OCI-LY1 (cell line): ENCODE results near the gene LMX1A.

Experiments used
- H2AFZ ChIP-seq: fragments of 200-600 bp; sonication (generic), shearing (Covaris generic); 2 replicates; pipeline ENCODE4 v1.6.0; 2014; ENCODE audit warnings: antibody characterized with exemption, mild to moderate bottlenecking, low read length
- H3F3A ChIP-seq: fragments of 200-600 bp; sonication (generic), shearing (Covaris generic); 2 replicates; pipeline ENCODE4 v1.6.0; 2014; ENCODE audit warnings: mild to moderate bottlenecking, antibody characterized with exemption, low read length, moderate library complexity; ENCODE audit not compliant: insufficient read depth
- H3K27ac ChIP-seq: fragments of 200-600 bp; sonication (generic); 2 replicates; pipeline ENCODE4 v1.5.1; 2014; ENCODE audit warnings: low read length, mixed run types, mild to moderate bottlenecking, low read depth; ENCODE audit not compliant: poor library complexity, severe bottlenecking
- H3K27me3 ChIP-seq: fragments of 200-600 bp; sonication (generic); 2 replicates; pipeline ENCODE4 v1.6.0; 2014; ENCODE audit warnings: antibody characterized with exemption, mild to moderate bottlenecking, low read length, moderate library complexity; ENCODE audit not compliant: insufficient read depth
- H3K36me3 ChIP-seq: fragments of 200-600 bp; sonication (generic); 2 replicates; pipeline ENCODE4 v1.6.1; 2014; ENCODE audit warnings: mild to moderate bottlenecking, antibody characterized with exemption, low read length, moderate library complexity, mixed read lengths; ENCODE audit not compliant: insufficient read depth
- H3K4me1 ChIP-seq: fragments of 200-600 bp; sonication (generic); 2 replicates; pipeline ENCODE4 v1.5.1; 2014; ENCODE audit warnings: mild to moderate bottlenecking, low read length, moderate library complexity; ENCODE audit not compliant: insufficient read depth, severe bottlenecking
- H3K4me2 ChIP-seq: fragments of 200-600 bp; sonication (generic), shearing (Covaris generic); 2 replicates; pipeline ENCODE4 v1.6.1; 2014; ENCODE audit warnings: low read length
- H3K4me3 ChIP-seq: fragments of 200-600 bp; sonication (generic); 2 replicates; pipeline ENCODE4 v1.5.1; 2014; ENCODE audit warnings: low read length, low read depth, mild to moderate bottlenecking, mixed read lengths; ENCODE audit not compliant: poor library complexity, severe bottlenecking
- H3K79me2 ChIP-seq: fragments of 200-600 bp; shearing (Covaris generic); 2 replicates; pipeline ENCODE4 v1.6.1; 2016; ENCODE audit warnings: mixed run types, low read length, mixed read lengths; ENCODE audit not compliant: insufficient read depth
- H3K9ac ChIP-seq: fragments of 200-600 bp; sonication (generic), shearing (Covaris generic); 2 replicates; pipeline ENCODE4 v1.6.1; 2014; ENCODE audit warnings: mild to moderate bottlenecking, low read length, mixed read lengths
- H3K9me2 ChIP-seq: fragments of 200-600 bp; sonication (generic), shearing (Covaris generic); 2 replicates; pipeline ENCODE4 v1.6.1; 2014; ENCODE audit warnings: low read depth, mild to moderate bottlenecking, low read length, mixed read lengths
- H3K9me3 ChIP-seq: fragments of 200-600 bp; shearing (Covaris generic); 2 replicates; pipeline ENCODE4 v1.6.1; 2014; ENCODE audit warnings: low read length, mixed read lengths
- H4K20me1 ChIP-seq: fragments of 200-600 bp; sonication (generic), shearing (Covaris generic); 2 replicates; pipeline ENCODE4 v1.6.0; 2016; ENCODE audit warnings: mild to moderate bottlenecking, low read length; ENCODE audit not compliant: insufficient read depth
- CTCF ChIP-seq: fragments of 200-600 bp; sonication (generic), shearing (Covaris generic); IDR thresholded peaks from 2 replicates; pipeline ENCODE4 v1.5.1; 2017; ENCODE audit warnings: mild to moderate bottlenecking, antibody characterized with exemption, low read length, moderate library complexity, mixed read lengths
- EZH2 ChIP-seq: fragments of 200-600 bp; sonication (generic), shearing (Covaris generic); IDR thresholded peaks from 2 replicates; pipeline ENCODE4 v1.8.0; 2017; ENCODE audit warnings: borderline replicate concordance, mixed run types, mild to moderate bottlenecking, antibody characterized with exemption, low read length, moderate library complexity, mixed read lengths

LMX1A gene

GRCh38 chr1:165189011-165189410 lies 167.5 kb downstream of the LMX1A start:
- H3K4me1 ChIP-seq = no peaks in the 10 kb centered on the region

DNA sequence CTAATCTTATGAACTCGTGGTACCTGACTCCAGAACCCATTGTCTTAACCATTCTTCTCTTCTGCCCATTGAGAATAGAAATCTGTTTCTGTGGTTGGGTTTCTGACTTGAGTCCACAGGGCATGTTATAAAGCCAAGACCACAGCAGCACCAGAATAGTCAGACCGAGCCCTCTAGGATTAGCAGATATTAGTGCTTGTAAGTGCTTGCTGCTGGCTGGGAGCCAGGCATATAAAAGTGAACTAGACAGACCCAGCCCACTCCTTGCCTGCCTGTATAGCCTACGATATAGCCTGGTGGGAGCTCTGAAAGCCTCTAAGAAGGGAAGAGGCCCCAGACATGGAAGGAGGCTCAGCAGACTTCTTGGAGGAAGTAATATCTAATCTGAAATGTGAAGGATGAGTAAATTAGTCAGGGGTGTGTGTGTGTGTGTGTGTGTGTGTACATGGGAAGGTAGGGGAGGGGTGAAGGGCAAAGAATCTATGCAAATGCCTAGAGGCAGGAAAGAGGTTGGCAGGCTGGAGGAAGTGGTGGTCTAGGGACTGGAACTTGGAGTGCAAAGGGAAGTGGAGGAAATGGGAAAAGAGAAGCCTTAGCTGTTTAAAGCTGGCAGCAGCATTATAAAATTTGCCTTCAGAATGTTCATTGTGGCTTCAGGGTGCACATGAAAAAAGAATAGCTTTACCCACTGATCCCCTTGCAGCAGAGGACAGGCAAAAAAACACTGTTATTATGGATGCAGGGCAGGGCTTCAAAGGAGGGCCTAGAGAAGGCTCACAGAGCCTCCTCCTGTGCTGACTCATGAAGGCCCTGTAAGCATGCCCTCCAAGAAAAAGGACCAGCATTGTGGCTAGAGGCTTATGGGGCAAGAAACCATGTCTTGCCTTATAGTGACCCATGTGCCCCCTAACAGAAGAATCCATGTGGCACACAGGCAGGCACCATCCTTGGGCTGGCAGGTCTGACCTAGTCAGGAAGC lies 169.2 kb downstream of the LMX1A start:
- Histone ChIP-seq H3K9ac (no peak overlapping the region), H3K79me2 (no peaks in the 10 kb centered on the region), H3K36me3 (no peaks in the 10 kb centered on the region), H4K20me1 (no peaks in the 10 kb centered on the region), H3K4me1 (no peaks in the 10 kb centered on the region), H3K9me3 (no peaks in the 10 kb centered on the region), H3K27ac (no peak overlapping the region), H2AFZ (no peak overlapping the region), H3K4me2 (no peak overlapping the region), H3K27me3 (no peaks in the 10 kb centered on the region), H3K9me2 (no peaks in the 10 kb centered on the region), H3K4me3 (no peak overlapping the region), H3F3A (no peaks in the 10 kb centered on the region)
- no peak for TF ChIP-seq EZH2
- no peak for TF ChIP-seq CTCF

More at GRCh38 chr1:165189011-165189410, 167.5 kb downstream of the LMX1A start:
- Histone ChIP-seq H3K4me2 (no peak overlapping the region), H3F3A (no peaks in the 10 kb centered on the region), H3K9me2 (no peaks in the 10 kb centered on the region), H3K27ac (no peak overlapping the region), H3K9ac (no peak overlapping the region), H3K36me3 (no peaks in the 10 kb centered on the region), H4K20me1 (no peaks in the 10 kb centered on the region), H3K9me3 (no peaks in the 10 kb centered on the region), H2AFZ (no peak overlapping the region), H3K79me2 (no peaks in the 10 kb centered on the region), H3K4me3 (no peak overlapping the region), H3K27me3 (no peaks in the 10 kb centered on the region)
- no peak for TF ChIP-seq CTCF
- no peak for TF ChIP-seq EZH2

GRCh38 chr1:165185161-165185889 lies 171.2 kb downstream of the LMX1A start:
- Histone ChIP-seq H3K4me1 (no peaks in the 10 kb centered on the region), H3K27ac (no peak overlapping the region), H3K4me2 (no peak overlapping the region), H3K9me3 (no peaks in the 10 kb centered on the region), H2AFZ (no peak overlapping the region), H3K4me3 (no peak overlapping the region), H3K9me2 (no peaks in the 10 kb centered on the region), H3K36me3 (no peaks in the 10 kb centered on the region), H3K27me3 (no peaks in the 10 kb centered on the region), H3F3A (no peaks in the 10 kb centered on the region), H4K20me1 (no peaks in the 10 kb centered on the region), H3K9ac (no peak overlapping the region), H3K79me2 (no peaks in the 10 kb centered on the region)
- no peak for TF ChIP-seq CTCF
- TF ChIP-seq EZH2 = no peak
